GM19467 (cell line): ENCODE measurements around the gene KCNQ1OT1.

Experiments
- ATAC-seq: cut with Tn5 transposase; IDR thresholded peaks from one replicate; pipeline ENCODE4 v1.9.1; 2021; ENCODE audit warnings: mild to moderate bottlenecking, moderate library complexity; ENCODE audit not compliant: unreplicated experiment

Gene KCNQ1OT1

DNA sequence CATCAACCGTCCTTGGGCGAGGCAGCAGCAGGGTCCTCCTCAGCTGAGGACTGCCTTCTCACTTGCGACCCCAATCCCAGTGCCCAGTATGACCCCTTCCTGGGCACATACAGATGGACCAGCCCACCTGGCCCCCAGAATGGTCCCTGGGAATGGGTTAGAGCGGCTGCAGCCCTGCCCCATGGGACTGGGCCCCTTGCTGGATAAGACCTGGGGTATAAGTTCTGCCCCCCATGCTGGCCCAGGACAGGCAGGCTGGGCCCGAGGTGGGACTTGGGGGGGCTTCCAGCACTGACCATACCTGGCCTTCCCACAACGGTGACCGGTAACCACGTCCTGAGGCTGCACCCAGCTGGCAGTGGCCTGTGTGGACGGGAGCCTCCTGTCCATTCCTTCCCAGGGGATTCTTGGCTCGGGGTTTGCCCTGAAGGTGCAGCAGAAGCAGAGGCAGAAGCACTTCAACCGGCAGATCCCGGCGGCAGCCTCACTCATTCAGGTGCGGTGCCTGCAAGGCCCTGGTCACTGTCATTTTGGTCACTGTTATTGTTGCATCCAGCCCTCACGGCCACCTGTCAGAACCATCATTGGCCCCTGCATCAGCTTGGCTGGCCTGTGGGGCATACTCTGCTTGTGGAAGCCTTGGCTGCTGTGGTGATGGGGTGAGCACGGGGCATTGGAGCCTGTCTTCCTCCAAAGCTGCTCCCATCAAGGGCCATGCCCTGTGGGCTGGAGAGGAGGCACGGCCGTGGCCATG, 114.8 kb downstream of the KCNQ1OT1 start:
- ATAC-seq = no peak

- ATAC-seq = no peak
Observed at GRCh38 chr11:2584434-2584811, 115.4 kb downstream of the KCNQ1OT1 start.

DNA sequence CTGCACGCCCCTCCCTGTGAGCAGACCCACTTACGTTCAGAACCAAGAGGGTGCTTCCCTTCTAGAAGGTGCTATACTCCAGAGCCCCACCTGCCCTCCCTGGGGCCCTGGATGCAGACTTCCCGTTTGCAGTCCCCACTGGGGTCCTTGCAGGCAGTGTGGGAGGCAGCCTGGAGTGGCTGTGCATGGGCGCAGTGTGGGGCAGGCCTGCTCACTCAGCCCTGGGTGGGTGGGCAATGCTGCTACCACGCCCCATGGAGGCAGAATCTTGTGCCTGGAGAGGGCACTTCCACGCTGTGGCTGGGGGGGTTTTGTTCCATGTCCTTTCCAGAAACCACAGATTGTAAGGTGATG, 116.2 kb downstream of the KCNQ1OT1 start:
- ATAC-seq = no peak

- ATAC-seq = no peak
Observed at GRCh38 chr11:2582946-2583604, 116.7 kb downstream of the KCNQ1OT1 start.

- no peak for ATAC-seq
Observed at GRCh38 chr11:2582351-2582945, 117.3 kb downstream of the KCNQ1OT1 start.

- ATAC-seq = no peak
Observed at GRCh38 chr11:2581931-2582350, 117.9 kb downstream of the KCNQ1OT1 start.

DNA sequence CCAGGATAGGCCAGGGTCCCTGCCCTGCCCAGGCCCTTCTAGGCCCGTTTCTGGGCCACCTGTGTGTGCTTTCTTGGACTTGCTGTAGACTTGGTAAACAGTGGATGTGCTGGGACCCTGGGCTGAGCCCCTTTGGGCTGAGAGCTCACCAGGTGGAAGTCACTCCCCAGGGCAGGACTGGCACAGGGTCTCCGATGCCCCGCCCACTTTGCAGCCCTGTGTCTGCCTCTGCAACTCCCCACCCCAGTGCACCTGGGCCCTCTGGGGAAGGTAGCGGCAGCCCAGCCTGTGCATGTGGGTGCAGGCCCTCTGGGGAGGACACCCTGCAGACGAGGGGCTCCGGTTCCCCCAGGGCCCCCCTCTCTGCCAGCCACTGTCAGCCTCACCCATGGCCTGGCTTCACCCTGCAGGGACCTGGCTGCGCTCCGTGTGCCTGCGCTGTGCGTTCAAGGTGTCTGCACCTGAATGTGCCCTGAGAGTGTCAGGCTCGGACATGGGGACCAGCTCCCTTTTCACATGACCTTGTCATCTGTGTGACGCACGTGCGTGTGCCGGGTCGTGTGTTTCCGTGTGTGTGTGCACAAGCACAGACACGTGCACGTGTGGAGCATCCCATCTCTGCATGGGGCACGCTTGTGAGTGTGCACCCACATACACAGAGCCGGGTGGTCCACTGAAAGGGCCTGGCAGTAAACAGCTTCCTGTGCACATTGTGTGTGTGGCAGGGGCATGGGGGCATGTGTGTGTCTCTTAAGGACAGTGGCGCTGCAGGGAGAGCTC, 118.5 kb downstream of the KCNQ1OT1 start:
- no peak for ATAC-seq

- ATAC-seq = no peak
Observed at GRCh38 chr11:2580571-2581001, 119.2 kb downstream of the KCNQ1OT1 start.

DNA sequence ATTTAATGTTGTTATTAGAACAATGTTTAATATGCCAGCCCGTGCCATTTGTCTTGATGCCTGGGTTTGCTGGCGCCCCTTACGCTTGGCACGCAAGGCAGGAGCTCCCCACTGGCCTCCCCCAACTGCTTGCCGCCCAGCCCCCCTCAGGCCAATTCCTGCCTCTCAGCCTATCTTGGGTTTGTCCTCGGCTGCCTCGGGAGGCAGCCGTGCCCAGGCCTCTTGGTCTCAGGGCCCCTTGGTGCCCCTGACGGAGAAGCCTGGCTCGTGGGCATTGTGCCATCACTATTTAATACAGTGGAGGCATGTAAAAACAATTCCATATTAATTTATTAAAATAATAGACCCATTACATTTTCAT, 119.8 kb downstream of the KCNQ1OT1 start:
- no peak for ATAC-seq

DNA sequence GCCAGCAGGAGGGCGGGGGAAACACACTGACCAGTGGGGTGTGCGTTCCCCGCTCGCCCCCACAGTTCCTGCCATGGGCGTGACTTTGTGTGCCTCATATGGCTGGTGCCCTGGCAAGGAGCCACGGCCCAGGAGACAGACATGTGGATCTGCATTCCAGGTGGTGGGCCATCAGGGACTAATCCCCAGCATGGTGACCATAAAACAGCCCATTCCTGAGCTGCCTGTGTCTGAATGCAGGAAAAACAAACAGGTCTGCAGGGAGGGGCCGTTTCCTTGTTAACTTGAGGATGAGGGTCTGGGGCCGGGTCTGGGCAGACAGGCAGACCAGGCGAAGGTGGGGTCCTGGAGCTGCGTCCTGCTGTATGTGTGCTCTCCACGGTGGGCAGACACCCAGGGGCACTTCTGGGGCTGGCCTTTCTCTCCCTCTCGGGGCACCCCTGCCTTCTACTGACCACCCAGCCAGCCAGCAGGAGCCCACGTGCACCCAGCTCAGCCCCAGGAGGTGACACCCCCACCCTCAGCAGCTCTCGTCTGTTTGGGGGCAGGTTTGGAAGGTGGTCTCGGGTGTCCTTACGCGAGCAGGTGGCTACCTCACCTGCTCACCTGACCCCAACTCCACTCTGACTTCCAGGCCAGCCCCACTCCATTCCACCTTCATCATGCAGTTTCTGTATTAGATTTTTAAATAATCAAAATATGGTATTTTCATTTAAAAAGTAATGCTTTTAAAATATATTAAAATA, 120.3 kb downstream of the KCNQ1OT1 start:
- no peak for ATAC-seq

DNA sequence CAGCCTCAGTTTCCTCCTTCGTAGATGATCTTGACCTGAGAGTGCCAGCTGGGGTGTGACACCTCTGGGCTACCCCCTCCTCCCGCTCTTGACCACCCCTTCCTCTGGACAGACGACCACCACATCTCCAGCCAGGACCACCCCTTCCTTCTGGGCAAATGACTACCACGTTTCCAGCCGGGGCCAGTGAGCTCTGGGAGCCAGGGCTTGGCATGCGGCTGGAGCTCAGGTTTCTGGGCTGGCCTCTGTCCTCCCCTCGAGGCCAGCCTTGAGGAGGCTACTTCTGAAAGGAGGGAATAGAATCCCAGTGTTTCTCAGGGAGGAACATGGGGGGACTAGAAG, 120.9 kb downstream of the KCNQ1OT1 start:
- ATAC-seq = no peak

GRCh38 chr11:2577991-2578928, 121.5 kb downstream of the KCNQ1OT1 start:
- ATAC-seq = no peak

DNA sequence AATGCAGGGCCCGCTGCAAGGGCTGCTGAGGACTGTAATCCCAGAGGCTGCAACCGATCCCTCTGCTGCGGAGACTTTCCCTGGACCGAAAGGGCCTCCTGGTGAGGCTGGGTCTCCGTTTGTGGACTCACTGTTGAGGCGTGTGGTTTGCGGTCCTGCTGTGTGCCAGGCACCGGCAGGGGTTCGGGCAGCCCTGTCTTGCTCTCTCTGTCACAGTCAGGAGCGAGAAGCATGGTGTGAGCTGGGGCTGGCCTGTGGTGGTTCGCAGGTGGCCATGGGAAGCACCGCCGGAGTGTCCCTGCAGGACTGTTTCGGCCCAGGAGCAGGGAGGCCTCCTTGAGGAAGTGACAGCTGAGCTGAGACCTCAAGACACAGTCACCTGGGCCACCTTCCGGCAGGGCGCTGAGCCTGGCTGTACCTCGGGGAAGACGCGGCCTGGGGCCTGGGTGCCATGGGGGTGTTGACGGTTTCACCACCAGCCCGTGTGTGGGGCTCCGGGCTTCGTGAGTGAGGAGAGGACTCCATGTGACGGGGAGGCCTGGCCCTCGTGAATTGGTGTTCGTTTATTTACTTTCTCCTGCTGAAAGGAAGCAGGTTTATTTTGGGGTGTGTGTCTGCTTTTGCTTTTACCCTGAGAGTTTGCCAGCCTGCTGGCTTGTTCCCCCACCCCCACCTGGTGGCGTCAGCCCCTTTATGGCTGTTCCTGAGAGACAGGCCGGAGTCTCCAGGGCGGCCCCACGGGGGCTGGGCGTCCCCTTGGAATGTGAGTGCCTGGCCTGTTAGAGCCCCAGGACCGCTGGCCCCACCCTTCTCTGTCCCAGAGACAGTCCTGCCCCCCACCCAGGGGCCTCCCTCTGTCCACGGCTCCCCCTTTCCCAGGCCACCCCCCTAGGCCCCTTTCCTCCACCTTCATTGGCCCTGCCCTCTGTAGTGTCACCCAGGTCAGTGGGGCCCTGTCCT, 122.5 kb downstream of the KCNQ1OT1 start:
- no peak for ATAC-seq

DNA sequence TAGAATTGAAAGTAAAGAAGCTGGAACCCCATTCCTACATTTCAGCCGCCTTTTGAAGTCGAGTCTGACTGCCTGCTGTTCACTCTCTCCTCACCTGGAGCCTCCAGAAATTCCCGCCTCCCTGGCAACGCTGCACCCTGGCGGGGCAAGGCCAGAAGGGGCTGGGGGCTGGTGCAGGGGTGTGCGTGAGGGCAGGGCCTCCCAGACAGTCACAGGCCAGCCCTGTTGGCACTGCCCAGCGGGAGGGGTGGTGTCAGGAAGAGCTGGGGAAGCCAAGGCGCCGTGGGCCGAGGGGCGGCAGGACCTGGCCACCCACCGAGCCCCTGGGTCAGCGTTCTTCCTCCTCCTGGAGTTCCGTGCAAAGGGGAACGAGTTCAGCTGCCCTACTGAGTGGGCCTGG, 123.2 kb downstream of the KCNQ1OT1 start:
- no peak for ATAC-seq

GRCh38 chr11:2576111-2576510, 123.7 kb downstream of the KCNQ1OT1 start:
- ATAC-seq = no peak

GRCh38 chr11:2575591-2576051, 124.2 kb downstream of the KCNQ1OT1 start:
- ATAC-seq = no peak

- no peak for ATAC-seq
Observed at GRCh38 chr11:2574553-2575535, 125.0 kb downstream of the KCNQ1OT1 start.
